Muscle of arm (tissue), 12 donors: ENCODE results near the gene TNS1. TPM values are rescaled to one million over a fixed set of nuclear protein-coding genes. Genes with fewer than 3 reads are reported as not detected.

ENCODE experiments used
- DNase-seq: peaks from one replicate; pipeline ENCODE4 v3.0.0-alpha.2; 2013
- polyA plus RNA-seq, 12 donors: library from polyadenylated mRNA; unstranded; fragments of 120-200 nt; gene quantifications; one replicate each; pipeline ENCODE4 v1.2.1, GENCODE V29; 2013; ENCODE audit not compliant: insufficient read length in 12 of 12

TNS1 gene
- polyA plus RNA-seq, 12 donors = 88.6 to 146 (median 122) TPM

DNA sequence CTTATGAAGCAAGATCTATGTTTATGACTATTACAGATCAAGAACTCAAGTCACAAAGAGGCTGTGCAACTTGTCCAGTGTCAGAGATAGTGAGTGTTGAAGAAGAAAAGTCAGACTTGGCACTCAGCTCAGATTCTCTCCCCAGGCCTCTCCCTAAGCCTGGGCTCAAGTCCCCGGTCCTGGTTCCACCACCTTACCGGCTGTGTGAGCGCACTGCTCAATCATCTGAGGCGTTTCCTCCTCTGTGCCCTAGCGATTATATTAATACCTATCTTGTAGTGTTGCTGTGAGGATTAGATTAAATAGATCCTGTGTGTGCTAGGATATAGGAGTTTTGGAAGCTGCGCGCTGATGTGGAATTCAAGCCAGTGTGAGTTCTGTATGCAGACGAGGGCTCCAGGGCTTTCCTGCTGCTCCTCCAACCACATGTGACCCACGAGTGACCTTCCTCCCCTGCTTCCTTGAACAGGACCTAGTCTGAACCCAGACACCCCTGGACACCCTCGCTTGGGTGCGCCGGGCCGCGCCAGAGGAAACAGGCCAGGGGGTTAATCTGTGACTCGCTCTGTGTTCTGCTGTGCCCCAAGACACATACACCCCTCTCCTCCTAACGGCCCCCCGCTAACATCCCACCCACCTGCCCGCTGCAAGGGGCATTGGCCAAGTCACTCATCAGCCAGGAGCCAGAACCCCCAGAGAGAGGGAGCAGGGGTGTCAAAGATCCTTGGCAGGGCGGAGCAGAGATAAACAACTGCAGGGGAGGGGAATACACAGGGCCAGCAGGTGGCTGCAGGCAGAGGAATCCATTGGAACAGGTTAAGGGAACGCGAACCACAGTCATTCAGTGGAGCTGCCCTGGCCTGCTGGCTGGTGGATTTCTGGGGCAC lies 38.3 kb downstream of the TNS1 start:
- DNase-seq = no peak

DNA sequence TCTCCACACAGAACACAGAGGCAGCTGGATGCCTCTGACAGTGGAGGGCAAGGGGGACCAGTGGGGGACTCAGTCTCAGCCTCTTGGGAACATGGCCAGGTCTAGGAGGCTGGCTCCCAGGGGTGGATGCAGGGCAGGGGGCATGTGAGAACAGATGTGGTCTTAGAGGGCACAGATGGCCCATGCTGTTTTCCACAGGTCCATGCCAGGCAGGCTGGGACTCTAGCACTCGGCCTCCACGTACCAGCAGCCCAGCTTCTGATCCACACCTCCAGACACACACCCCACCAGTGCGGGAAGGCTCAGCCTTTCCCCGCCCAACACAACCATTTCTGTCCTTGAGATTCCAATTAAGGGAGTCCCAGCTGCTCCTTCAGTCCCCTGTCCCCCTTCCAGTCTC lies 42.4 kb downstream of the TNS1 start:
- DNase-seq = no peak

DNA sequence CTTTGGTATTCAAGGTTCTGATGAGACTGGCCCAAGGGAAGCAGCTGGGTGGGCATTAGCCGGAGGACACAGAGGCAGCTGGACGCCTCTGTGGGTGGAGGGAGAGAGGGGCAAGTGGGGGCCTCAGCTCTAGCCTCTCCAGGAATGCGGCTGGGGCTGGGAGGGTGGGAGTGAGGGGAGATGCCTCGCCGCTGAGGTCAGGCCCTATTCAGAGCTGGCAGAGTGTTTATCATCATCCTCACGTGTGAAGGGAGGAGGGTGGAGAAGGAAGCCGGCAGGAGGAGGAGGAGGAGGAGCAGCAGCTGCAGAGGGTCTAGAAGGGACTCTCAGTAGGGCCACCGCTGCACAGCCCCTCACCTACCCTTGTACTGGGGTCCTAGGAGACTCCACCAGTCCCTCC lies 43.1 kb downstream of the TNS1 start:
- no peak for DNase-seq

DNA sequence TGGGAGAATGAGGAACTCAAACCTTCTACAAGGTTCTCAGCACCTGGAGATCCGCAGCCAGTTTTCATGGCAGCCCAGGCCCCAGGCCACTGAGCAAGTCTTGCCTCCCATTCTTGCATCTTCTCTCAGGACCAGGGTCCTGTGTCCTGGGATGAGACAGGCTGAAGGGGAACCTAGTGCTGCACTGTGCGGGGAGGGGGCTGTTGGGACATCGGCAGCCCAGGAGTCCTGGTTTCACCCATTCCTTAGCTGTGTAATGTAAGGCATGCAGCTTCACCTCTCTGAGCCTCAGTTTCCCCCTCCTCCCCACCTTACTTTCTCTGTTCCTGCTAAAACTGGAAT lies 43.9 kb downstream of the TNS1 start:
- DNase-seq = no peak

DNA sequence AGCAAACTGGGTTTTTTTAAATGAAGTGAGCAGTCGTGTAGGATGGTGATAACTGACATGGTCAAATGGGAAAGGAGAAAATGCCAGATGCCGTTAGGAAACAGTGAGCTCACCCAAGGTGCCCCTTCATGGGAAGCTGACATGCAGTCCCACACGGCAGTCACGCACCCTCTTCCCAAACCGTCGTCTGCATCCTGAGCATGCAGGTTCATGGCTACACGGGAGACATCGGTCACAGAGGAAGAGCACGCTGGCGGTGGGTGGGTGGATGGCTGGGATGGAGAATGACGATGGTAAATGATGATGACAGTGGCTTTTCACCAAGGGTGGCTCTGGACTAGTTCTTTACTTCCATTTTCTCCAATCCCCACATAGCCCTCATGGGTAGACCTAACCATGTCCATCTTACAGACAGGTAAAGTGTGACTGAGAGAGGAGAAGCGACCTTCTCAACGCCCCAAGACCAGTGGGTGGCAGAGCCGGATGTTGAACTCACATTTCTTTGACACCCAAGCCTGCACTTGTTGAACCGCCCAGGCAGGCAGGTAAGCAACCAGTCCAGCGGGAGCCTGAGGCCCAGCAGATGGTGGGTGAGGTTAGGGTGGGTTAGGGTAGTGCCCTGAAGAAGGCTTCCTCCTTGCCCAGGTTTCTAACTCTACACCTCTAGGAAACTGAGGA lies 44.5 kb downstream of the TNS1 start:
- DNase-seq = no peak

DNA sequence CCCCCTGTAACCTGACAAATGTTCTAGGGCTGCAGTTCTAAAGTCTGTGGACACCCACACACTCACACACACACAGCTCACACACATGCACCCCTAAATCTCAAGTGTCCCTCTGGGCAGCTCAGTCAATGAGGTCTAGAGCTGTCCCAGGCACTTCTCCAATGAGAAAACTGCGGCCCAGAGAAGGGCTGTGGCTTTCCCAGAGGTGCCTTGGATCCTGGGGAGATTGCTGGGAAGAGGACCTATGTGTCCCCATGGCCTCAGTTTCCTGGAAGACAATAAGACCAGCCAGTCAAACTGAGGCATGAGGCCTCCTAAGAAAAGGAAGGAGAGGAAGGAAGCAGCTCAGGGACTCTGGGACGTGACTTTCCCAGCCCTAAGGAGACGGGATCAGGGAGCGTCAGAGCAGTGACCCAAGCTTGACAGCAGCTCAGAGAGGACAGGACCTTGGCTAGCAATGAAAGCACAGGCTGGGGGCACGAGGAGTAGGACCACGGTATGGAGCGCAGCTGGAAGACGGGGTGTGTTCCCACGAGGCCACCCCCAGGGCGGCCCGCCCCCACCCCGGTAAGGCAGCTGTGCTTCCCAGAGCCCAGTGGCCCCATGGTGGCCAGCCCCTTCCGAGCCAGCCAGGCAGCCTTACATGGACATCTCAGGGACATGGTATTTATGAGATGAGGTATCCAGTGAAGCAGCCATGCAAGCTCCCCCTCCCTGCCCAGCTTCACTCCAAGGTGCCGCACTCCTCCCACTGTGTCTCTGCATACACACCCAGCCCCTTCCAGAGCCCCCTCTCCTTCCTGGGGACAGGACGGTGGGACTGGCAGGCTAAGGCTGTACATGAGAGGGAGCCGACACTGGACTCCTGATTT lies 46.0 kb downstream of the TNS1 start:
- no peak for DNase-seq

DNA sequence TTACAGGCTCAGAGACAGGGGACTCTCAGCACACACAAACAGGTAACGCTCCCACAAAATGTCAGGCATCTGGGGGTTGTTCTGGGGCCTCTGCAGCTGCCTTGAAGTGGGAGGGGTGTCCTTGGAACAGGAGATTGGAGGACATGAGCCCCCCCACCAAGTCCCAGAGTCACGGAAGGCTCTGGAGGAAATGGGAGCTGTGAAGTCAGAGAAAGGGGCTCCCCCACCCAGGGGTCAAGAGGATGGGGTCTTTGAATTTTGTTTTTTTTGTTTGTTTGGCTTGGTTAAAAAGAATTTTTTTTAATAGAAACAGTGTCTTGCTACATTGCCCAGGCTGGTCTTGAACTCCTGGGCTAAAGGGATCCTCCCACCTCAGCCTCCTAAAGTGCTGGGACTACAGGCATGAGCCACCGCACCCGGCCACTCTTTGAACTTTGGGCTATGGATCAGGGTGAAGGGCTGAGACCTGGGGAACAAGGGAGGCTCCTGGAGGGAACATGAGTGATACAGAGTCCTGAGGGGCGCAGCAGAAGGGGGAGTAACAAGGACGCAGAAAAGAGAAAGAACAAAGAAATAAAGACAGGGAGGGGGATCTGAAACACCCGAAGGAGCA lies 46.8 kb downstream of the TNS1 start:
- DNase-seq = no peak

DNA sequence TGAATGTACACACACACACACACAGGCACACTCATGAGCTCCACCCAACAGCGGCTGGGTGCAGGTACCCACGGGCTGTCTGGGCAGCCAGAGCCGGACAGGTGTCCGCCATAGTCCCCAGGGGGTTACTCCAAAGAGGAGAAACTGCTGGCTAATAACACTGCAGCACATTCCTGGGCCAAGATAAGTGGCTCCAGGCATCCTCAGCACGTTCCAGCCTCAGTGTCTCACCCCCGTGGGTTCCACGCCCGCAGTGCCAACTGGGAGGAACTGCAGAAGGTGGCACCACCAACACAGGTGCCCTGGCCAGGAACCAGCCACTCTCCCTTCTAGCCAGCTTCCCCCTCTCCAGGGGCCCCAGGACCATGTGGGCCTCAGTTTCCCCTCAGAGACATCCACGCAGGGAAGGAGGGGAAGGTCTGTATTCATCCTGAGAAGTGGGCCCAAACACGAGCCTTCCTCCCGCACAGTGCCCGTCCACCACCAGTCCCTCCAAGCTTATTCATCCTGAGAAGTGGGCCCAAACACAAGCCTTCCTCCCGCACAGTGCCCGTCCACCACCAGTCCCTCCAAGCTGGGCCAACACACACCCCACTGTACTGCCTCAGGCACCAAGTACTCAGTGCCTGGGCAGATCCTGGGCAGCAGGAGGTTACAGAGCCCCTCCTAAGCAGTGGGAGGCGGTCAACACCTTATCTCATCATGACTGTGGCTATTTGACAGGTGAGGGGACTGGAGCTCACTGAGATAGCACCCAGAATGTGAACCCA lies 47.6 kb downstream of the TNS1 start:
- no peak for DNase-seq

DNA sequence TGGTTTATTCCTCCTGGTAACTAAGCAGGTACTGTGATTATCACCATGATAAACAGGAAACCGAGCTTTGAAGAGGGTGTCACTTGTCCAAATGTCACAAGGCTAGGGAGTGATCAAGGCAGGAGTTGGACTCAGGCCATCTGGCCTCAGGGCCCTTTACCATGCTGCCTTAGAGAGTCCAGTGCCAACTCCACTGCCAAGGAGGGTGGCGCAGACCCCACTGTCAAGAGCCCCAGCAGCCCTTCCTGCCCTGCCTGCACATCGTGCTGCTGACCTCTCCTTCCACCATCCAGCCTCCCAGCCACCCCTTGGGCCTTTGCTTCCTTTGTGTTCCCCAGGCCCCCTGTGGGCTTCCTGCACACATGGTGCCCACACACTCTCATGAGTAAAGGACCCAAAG lies 48.3 kb downstream of the TNS1 start:
- no peak for DNase-seq

DNA sequence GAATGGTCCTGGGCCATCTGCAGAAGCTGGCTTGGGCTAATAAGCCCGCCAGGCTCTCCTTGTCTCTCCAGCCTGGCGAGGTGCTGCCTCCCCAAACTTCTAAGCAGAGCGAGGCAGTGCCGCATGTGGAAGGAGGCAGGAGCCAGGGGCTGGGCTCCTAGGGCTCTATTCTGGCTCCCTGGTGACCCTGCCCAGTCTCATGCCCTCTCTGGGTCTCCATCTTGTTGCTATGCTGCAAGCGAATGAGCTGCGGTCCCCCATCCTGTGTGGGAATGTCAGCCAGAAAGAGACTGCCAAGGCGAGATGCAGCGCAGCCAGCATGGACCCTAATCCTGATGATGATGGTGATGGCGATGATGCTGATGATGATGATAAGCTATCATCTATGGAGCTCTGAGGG lies 48.7 kb downstream of the TNS1 start:
- DNase-seq = no peak

DNA sequence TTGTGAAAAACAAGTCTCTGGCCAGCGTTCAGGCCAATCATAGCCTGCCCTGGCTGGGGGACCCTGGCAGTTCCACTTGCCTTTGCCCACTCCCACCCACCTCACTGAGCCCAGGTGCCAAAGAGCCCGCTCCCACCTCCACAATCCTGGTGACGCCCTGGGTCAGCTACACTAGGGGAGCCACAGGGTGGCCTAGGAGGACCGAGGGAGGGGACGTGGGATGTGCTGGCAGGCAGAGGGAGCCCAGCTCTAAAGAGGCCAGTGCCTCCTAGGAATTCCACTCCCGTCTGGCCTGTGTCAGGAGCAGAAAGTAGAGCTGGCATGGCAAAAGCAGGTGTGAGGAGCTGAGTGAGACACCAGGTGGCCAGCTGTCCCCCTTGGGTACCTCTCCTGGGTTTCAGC lies 49.3 kb downstream of the TNS1 start:
- DNase-seq = no peak

DNA sequence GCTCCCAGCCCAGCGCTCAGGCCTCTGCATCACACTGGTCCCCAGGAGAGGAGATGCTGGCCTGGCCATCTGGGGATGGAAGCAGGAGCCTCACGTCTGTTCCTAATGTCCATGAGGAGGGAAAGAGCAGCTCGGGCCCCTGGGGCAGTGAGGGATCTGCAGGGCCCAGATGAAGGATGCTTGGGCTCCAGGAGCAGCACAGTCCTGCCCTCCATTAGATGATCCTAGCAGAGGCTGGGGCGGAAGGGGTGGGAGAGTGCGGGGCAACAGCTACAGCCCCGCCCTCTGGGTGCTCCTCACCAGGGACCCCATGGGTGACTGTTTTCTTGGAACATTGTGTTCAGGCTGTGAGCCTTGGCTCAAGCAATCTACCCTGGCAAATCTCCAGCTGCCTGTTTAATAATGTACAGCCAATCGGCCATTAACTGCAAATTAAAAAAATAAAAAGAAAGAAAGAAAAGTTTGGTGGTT lies 49.7 kb downstream of the TNS1 start:
- no peak for DNase-seq

DNA sequence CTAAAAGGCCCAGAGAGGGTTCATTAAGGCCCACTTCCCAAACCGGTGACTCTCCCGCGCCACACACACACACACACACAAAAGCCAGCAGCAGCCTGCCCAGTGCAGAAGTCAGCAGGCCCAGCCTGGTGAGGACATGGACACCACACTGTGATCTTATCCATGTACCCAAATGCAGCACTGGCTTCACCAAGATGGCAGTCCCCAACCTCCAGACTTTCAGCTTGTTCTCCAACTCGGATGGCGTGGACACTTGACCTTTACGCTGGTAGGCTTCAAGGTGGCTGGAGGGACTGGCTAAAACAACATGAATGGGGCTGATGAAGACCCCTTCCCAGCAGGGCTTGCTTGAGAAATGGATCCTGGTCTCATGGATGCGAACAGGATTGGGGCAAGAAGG lies 50.4 kb downstream of the TNS1 start:
- no peak for DNase-seq

DNA sequence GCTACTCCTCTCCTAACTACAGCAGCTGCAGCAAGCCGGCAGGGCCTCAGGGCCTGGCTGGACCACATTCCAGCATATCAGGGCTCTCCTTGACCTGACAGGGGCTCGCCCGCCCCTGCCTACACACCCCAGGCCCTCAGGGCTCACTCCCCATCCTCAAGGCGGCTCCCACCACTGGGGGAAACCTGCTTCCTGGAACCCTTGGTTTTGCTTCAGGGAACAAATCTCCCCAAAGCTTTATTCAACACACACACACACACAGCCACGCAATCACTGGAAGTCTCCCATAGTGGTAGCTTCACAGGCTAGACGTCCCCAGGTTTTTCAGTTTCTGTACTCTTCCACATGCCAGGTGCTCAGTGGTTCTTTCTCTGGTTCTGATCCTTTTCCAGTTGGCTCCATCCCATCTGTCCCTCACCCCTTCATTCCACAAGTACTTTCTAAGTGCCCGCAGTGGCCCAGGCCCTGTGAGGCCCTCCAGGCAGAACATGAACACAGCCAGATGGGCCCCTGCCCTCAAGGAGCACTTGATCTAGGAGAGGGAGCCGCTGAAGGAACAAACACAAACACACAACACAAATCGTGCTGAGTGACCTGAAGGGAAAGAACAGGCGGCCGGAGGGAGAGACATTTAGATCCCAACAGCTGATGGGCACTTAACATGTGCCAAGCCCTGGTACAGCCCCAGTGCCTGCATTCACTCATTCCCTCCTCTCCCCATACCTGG lies 51.1 kb downstream of the TNS1 start:
- DNase-seq = no peak

DNA sequence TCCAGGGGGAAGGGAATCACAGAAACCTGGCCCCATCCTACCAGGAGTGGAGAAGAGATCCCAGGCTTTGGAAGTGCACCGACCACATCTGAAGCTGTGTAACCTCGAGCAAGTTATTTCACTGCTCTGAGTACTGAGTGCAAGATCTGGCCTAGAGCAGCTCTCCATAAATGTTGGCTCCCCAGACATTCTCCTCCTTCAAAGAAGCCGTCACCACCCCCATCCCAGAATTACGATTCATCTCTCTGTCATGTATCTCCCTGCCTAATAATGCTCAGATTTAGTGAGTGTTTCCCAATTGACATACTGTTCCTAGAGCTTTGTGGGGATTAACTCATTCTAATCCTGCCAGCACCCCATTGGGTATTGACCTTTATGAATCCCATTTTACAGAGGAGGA lies 51.7 kb downstream of the TNS1 start:
- no peak for DNase-seq

DNA sequence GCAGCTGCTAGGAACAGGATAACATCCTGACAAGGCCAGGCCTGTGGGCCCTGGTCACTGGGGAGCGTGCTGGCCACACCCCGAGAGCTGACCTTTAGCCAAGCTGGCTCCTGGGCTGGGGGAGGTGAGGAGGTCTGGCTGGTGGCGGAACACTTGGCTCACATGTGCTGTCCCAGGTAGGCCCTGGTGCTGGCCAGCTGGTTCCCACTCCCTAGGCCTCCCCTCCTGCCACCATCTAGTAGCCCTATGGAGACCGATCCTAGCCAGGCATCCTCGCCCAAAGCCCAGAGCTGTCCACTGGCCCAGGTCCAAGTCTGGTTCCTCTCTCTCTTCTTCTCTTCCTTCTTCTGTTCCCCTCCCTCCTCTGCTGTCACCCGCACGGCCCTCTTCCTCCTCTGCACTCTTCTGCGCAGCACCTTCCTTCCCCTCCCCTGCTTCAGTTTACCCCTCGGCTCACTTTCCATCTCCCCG lies 52.4 kb downstream of the TNS1 start:
- no peak for DNase-seq

DNA sequence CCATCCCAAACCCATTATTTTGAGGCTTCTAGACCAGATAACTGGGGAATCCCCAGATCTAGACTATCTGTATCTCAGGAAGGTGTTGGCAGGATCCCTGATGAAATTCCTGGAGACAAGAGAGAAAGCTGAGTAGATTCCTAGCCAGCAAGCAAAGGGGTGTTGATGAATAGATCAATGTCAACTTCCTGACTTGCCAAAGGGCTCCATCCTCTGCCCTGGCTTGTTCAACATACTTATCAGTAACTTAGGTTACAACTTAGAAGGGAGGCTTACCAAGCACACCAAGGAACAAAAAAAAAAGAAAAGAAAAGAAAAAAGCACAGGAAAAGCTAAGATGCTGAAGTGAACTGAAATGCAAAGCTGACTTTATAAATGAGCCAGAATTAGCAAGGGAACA lies 53.3 kb downstream of the TNS1 start:
- DNase-seq = no peak

DNA sequence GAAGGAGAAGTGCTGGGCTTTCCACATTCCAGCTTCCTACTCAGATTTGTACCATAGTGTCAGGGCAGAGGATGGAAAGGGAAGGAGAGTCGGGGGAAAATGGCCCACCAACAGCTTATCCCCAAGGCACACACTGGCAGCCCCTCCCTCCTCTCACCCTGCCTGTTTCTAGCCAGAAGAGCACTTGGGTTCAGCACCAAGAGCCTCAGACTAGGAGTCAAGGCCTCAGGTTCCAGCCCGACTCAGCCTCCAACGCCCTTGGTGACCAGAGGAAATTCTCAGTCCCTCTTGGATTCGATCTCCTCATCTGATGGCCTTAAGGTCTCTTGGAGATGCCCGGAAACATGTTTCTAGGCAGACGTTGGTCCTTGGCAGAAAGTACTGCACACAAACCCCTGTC lies 53.9 kb downstream of the TNS1 start:
- no peak for DNase-seq

DNA sequence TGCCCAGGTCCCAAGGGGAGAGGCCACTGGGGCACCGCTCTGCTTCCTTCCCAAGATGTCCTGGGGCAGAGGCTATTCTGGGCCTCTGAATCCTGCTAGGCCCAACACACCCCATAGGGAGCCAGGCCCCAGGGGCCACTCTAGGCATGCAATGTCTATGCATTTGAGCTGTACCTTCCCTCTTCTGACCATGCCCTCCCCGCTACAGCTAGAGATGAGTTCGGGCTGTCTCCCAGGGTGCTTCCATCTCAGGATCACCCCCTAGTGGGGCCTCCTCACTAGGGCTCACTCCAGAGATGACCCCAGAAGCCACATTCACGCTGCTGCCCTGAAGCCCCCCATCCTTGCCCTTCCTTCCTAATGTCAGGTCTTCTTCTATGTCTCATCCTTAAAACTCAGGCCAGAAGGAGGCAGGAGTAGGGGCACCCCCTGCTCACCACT lies 54.4 kb downstream of the TNS1 start:
- no peak for DNase-seq
